G401 (cell line): ENCODE data around the gene HDGFL2. TPM values are rescaled to one million over a fixed set of nuclear protein-coding genes. Genes with fewer than 3 reads are reported as not detected.
A peak's percentile ranks its signal among the peaks of the same experiment; 100 is the strongest.

ENCODE experiments used
- DNase-seq: peaks from one replicate; pipeline ENCODE4 v3.0.0-alpha.2; 2015; ENCODE audit warnings: low spot score
- in situ Hi-C: cut with HindIII; loops from 2 replicates; pipeline ENCODE4 v1.10.0; 2016; ENCODE audit warnings: low sequenced_read_pairs, mixed read lengths
- total RNA-seq: library from RNA; depleted of rRNA; stranded (reverse); fragments of >200 nt; shearing (Covaris generic); gene quantifications from 2 replicates; pipeline ENCODE4 v1.2.3, GENCODE V29; 2014

Gene HDGFL2
- total RNA-seq, 1 experiment from 2014 or later, result 106 TPM

DNA sequence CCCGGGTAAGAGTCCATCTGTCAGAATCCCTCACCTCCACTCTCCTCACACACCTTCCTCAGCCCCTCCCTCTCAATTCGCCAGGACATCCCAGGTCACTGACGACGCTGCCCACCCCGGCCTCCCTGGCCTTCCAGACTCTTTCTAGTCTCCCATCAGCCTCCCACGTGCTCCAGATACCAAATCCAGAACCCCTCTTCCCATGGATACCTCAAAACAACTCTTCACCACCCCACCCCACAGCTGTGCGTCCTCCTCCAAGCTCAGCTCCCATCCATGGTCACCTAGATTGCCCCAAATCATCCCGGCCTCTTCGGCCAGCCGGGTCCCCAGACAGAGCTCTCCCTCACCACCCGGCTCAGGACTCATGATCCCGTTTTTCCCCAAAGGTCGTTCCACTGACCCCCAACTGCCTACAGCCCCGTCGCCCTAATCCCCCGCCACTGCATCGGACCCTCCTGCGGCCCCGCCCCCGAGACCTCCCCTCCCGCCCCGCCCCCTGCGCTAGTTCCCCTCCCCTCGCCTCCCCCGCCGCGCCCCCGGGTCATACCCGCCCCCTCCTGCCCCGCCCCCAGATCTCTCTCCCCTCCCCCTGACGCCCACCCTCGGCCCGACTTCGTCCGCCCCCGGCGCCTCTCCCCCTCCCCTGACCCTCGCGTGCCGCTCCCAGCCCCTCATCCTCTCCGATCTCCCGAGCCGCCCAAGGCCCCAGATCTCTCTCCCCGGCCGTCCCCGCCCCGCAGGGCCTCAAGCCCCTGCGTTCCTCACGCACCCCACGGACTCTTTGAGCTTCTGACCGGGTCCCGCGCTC lies 15.0 kb upstream of the HDGFL2 start:
- in situ Hi-C loops, result no loop called here
- DNase-seq, result no peak

DNA sequence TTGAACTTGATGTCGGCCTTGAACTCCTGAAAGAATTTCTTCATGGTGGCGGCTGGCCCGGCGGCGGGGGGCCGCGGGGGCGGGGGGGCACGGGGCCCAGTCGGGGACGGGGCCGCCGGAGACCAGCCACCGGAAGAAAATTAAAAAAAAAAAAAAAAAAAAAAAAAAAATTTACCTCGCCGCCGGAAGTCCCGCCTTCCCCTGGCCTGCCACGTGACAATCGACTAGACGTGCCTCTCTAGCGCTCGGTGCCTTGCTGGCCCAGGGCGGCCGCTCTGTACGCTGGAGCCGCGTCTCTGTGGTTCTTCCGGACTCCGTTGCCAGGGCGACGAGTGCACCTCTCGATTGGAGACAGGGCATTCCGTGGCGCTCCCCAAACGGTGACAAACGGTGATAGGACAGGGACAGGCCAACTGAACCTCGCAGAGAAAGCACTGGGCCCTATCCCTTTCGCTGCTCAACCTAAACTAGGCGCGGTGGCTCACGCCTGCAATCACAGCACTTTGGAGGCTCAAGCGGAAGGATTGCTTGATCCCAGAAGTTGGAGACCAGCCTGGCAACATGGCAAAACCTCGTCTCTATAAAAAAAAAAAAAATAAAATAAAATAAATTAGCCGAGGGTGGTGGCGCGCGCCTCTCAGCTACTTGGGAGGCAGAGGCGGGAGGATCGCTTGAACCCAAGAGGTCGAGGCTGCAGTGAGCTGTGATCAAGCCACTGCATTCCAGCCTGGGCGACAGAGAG lies 14.3 kb upstream of the HDGFL2 start, which contains the start of gene UBXN6:
TSS of gene UBXN6 (minus strand) at position 141 of the 742 bp plus-strand sequence. CDS start at position 44, 97 bp downstream.
- peak; percentile 100 for DNase-seq
- in situ Hi-C loops, result no loop called here

DNA sequence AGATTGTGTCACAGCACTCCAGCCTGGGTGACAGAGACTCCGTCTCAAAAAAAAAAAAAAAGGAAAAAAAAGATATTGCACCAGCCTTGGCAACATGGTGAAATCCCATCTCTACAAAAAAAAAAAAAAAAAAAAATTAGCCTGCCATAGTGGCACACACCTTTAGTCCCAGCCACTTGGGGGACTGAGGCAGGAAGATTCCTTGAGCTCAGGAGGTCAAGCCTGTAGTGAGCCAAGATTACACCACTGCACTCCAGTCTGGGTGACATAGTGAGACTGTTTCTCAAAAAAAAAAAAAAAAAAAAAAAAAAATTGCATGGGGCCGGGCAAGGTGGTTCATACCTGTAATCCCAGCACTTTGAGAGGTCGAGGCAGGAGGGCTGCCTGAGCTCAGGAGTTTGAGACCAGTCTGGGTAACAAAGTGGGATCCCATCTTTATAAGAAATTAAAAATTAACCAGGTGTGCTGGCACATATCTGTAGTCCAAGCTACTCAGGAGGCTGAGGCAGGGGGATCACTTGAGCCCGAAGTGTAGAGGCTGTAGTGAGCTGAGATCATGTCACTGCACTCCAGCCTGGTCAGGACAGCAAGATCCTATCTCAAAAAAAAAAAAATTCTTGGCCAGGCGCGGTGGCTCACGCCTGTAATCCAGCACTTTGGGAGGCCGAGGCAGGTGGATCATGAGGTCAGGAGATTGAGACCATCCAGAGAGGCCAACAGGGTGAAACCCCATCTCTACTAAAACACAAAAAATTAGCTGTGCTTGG lies 7.1 kb upstream of the HDGFL2 start:
- in situ Hi-C loops, result no loop called here

DNA sequence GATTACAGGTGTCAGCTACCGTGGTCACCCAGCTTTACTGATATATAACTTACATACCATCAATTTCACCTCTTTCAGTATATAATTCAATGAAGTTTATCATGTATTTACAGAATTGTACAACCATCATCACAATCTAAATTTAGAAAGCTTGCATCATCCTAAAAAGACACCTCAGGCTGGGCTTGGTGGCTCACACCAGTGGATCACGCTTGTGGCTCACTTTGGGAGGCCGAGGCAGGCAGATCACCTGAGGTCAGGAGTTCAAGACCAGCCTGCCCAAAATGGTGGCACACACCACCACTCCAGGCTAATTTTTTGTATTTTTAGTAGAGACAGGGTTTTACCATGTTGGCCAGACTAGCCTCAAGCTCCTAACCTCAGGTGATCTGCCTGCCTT lies 4.3 kb upstream of the HDGFL2 start:
- in situ Hi-C loops, result no loop called here

More for the DNA sequence above, 7.1 kb upstream of the HDGFL2 start:
- no peak for DNase-seq

DNA sequence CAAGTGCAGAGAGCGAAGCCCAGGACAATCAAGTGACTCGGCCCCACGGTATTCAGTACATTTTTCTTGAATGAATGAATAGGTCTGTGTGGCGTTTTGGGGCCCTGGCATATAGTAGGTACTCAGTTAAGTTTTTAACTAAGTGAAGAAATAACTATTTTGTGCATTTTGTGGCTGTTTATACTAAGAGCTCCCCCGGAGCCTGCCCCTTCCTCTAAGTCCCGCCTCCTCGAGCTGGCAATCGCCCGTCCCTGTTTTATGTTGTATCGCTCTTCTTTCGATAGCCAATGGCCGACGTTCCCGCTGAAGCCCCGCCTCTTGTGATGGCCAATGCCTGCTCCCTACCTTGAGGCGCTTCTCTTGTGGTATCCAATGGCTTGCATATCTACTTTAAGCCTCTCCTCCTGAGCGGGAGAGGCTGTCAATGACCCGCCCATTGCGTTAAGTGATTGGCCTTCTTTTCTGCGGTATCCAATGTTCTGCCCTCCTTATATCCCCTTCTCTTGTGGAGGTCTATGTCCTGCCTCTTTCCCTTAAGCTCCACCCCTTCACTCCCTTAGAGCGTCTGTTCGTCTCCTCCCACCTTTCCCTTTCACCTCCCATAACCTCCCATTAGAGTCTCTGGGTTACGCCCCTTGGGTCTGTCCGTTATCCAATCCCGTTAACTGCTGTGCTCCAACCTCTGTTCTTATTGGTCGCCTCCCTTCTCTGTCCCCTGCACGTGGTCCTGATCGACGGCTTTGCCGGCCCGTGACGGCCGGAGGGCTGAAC lies 509 bp upstream of the HDGFL2 start:
- DNase-seq, result peak; percentile 100

More for the DNA sequence above, 4.3 kb upstream of the HDGFL2 start:
- no peak for DNase-seq

DNA sequence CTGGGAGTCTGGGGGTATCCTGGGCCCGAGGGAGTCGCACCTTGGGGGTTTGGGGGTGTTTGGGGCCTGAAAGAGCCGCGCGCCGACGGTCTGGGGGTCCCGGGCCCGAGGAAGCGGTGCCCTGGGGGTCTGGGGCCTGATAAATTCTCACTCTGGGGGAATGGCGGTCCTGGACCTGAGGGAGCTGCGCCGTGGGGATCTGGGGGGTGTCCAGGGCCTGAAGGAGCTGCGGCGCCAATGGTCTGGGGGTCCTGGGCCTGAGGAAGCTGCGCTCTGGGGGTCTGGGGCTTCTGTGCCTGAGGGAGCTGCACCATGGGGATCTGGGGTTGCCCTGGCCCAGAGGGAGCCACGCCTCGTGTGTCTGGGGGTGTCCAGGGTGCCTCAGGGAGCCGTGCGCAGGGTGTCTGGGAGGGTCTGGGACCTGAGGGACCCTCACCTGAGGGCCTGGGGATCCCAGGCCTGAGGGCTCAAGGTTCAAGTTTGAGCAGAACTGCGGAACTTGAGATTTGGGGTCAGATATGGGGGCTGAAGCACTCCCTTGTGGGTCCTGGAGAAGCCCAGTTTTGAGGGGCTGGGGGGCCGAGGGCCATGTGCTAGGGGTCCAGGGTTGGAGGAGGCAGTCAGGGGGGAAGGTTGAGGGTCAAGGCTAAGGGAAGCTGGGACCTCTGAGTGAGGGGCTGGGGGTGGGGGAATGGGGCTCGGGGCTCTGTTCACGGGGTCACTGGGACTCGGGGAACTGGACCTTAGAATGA lies 1.1 kb downstream of the HDGFL2 start:
- no peak for DNase-seq

More for the DNA sequence above, 509 bp upstream of the HDGFL2 start:
- in situ Hi-C loops, result no loop called here

DNA sequence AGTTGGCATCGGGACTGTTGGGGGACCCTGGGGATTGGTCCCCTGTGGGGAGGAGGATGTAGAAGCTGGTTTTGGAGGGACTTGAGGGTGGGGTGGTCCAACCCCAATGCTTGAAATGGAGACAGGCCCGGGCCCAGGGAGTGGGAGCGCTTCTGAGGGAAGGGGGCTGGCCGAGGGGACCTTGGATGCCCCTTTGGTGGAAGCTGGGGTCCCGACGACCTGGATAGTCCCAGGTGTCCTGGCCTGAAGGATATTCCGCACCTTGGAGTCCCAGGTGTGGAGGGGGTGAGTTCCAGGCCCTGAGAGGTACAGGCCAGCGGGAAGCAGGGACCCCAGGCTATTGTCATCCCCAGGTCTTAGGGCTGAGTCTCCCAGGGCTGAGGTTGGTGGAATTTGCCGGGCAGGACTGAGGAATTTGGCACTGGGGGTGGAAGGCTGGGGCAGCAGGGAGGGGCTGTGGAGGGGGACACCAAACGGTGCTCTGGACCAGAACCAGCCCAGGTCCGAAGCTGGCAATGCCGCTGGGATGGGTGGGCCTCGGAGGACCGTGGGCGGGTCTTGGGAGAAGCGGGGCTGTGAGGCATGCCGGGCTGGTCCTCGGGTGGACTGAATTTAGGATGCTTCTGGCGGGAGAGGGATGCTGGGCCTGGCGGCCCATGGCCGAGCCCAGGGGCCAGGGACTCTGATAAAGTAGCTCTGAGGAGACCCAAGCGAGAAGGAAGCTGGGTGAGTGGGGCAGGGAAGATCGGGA lies 1.8 kb downstream of the HDGFL2 start:
- in situ Hi-C loops, result no loop called here
- peak; percentile 21 for DNase-seq

More for the DNA sequence above, 1.1 kb downstream of the HDGFL2 start:
- in situ Hi-C loops, result no loop called here

DNA sequence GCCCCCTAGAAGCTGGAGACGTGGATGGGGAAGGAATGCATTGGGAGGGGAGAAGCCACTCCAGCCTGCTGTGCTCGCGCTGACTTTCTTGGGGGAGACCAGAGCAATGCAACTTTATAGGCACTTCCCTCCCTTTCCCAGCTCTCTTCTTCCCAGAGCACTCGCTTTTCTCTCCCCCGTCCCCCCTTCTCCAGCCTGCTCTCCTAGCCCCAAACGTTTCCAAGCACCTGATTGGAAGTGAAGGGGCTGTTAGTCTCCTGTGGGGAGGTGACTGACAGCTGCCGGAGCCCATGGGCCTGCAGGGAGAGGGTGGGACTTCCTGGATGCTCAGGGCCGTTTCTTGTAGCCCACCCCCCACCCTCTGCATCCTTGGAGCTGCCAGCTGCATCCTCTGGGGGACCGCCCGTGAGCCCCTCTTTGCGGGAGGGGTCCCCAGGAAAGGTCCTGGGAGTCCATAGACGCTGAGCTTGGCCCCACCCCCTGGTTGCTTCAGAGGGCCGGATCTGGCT lies 2.5 kb downstream of the HDGFL2 start:
- DNase-seq, result peak; percentile 88
- in situ Hi-C loops, result no loop called here

DNA sequence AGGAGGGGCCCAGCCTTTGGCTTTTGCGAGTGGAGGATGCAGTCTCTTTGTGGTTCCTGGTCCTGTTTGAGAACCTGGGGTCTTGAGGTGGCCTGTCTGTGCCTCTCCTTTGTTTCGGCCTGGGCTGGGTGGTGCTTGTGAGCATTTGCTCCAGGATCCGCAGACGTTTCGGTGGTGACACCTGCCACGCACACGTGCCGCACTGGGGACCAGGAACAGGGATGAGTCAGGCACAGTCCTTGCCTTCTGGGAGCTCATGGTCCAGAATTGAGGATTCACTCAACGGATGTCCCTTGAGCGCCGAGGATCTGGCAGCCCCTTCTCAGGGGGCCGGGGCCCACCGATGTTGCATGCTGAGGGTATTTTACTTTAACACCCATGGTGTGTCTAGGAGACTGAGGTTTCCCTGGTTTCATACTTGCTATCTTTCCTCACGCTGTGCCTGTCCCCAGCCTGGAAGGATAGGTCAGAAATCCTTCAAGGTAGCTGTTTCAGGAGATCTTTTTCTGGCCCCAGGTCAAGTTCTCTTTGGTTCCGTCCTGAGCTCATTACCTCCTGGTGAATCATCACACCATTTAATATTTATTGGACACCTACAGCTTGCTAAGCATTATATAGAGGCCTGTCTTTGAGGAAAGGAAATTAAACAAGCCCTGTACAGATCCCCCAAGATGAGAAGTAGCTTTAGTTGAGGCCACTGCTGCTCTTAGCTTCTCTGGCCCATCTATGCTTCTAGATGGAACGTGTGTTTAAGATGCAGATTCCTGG lies 5.1 kb downstream of the HDGFL2 start:
- no peak for DNase-seq
- in situ Hi-C loops, result no loop called here

DNA sequence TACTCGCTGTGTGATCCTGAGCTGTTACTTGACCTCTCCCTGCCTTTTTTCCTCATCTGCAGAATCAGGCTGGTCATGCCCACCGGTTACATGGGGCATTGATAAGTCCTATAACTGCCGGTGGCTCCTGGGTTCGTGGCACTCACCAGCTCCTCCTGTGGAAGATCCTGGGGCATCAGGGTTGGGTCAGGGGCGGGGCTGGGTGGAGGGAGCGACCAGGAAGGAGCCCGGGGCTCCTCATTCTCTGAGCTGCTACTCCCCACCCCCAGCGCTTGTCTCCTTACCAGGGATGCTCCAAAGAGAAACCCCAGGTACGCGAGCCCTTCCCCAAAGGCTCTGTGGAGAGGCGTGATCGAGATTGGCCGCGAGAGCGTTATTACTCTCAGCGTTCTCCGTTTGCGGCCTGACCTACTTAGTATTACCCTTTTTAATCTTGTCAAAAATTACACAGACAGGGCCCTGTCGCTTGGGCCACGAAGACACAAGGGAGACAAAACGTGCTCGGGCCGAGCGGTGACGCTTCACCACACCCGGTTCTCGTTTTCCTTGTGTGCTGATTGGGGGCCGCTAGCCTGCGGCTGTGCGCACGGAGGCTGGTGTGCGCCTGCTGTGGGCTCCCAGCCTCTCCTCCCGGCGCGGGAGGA lies 10.7 kb downstream of the HDGFL2 start:
- in situ Hi-C loops, result no loop called here
- DNase-seq, result no peak

DNA sequence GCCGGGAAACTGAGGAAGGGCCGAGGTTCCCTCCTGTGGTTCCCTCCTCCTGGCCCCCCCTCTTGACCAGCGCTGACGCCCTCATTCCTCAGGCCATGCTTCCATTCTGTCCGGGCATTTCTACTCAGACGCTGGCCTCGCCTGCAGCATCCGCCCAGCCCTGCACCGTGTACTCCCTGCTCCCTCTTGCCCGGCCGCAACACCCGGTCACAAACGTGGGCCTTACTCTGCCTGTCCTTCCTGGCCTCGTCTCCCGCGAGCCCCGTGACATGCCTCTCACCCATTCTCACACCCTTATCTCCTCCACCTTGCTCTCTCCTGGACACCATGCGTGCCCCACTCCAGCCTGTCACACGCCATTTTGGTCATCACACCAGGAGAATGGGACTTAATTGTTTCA lies 11.3 kb downstream of the HDGFL2 start:
- in situ Hi-C loops, result no loop called here
- DNase-seq, result no peak

DNA sequence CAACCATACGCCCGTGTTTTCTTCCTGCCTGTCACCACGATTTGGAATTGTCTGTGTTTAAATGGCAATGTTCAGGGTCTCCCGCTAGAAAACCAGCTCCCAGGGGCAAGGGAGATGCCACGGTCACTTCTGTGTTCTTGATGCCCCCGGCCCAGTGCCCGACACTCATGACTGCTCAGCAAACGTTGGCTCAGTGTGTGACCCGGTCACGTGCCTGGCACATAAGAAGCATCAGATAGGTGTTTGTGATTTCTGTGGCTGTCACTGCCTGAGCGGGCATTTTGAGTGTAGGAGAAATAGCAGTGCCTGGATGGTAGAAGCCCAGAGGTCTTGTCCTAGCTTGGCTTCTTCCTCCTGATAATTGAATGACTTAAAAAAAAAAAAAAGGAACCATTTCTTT lies 15.5 kb downstream of the HDGFL2 start:
- DNase-seq, result peak; percentile 45
- in situ Hi-C loops, result no loop called here

DNA sequence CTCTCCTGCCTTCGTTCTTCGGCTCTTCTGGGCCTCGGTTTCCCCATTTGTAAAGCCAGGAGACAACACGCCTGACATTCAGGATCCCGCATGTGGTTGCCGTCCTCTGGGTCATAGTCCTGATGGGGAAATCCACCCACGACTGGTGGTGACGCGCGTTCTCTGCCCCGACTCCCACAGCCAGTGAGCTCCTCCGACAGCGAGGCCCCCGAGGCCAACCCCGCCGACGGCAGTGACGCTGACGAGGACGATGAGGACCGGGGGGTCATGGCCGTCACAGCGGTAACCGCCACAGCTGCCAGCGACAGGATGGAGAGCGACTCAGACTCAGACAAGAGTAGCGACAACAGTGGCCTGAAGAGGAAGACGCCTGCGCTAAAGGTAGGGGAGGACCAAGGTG lies 16.4 kb downstream of the HDGFL2 start:
- DNase-seq, result no peak
- in situ Hi-C loops, result no loop called here

DNA sequence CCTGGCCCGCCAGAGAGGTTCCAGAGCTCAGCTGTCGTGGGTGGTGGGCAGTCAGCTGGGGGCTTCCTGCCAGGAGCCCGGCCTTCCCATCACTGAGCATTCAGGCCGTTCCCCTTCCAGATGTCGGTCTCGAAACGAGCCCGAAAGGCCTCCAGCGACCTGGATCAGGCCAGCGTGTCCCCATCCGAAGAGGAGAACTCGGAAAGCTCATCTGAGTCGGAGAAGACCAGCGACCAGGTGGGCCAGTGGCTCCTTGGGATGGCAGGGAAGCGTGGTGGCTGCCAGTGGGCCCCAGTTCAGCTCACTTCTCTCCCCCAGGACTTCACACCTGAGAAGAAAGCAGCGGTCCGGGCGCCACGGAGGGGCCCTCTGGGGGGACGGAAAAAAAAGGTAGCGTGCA lies 19.3 kb downstream of the HDGFL2 start:
- no peak for DNase-seq
- in situ Hi-C loops, result no loop called here

DNA sequence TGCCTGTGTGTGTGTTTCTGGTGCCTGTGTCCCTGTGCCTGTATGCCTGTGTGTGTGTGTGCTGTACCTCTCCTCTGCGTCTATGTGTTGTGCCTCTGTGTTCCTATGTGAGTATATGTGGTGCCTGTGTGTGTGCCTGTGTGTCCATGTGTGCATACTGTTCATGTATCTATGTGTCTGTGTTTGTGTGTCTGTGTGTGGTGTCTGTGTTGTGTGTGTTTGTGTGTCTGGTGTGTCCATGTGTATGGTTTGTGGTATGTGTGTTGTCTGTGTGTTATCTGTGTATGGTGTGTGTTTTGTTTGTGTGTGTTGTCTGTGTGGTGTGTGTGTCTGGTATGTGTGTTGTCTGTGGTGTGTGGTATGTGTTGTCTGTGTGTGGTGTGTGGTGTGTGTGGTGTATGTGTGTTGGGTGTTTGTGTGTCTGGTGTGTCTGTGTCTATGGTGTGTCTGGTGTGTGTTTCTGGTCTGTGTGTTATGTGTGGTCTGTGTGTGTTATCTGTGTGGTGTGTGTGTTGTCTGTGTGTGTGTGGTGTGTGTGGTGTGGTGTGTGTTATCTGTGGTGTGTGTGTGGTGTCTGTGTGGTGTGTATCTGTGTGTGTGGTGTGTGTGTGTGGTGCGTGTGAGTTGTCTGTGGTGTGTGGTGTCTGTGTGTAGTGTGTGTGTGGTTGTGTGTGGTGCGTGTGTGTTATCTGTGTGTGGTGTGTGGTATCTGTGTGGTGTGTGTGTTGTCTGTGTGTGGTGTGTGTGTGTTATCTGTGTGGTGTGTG lies 20.4 kb downstream of the HDGFL2 start:
- no peak for DNase-seq
- in situ Hi-C loops, result no loop called here
